GM18867 (cell line): ENCODE data around the gene MAP2K5.
"Not testable (repeated sequence)": the region's sequence is repeated elsewhere in the genome, so short reads cannot be mapped to it uniquely, and the experiment has no call there.

Experiments
- ATAC-seq: cut with Tn5 transposase; IDR thresholded peaks from one replicate; pipeline ENCODE4 v1.9.1; 2021; ENCODE audit warnings: mild to moderate bottlenecking, moderate library complexity; ENCODE audit not compliant: unreplicated experiment

The MAP2K5 gene

DNA sequence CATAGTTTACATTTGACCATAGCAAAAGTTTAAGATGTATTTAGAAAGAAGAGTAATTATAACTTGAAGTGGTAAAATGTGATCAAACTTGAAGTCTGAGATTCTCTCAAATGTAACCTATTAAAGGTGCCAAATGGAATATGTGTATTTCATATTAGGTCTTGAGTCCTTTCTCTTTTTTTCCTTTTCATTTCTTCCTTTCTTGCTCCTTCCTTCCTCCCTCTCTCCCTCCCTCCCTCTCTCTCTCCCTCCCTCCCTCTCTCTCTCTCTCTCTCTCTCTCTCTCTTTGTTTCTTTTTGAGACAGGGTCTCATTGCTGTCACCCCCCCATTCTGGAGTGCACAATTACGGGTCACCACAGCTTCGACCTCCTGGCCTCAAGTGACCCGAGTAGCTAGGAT, 47.7 kb downstream of the MAP2K5 start:
- no peak for ATAC-seq

DNA sequence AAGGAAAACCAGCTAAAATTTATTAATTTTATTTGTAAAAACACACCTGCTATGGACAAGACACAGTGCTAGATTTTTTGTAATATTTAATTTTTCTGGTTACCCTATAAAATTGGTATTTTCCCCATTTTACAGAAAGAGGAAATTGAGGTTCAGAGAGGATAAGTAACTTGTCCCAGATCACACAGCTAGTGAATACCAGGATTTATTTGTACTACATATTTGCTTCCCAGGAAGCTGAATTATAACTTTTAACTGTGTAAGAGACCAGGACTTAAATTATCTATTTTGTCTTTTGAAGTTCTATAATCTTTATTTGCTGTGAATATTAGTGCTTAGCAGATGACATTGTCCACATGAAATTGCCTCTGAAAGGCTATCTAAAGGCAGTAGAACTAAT, 49.7 kb downstream of the MAP2K5 start:
- ATAC-seq = no peak

DNA sequence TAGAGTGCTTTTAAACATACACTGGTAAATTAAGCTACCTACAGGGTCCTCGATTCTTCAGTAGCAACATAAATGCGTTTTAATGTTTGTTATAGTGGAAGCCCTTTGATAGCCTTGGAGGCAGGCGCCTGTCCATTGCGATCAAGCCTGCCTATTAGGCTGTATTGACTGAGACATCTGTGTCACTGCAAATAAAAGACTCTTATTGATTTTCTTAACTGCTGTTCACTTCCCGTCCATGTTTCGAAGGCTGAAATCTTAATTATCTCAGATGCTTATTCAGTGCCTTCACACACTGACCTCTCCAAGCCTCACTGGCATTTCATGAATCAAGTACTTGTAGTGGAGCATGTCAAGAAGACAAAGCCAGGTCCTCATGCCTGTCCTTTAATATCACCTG, 51.1 kb downstream of the MAP2K5 start:
- no peak for ATAC-seq

DNA sequence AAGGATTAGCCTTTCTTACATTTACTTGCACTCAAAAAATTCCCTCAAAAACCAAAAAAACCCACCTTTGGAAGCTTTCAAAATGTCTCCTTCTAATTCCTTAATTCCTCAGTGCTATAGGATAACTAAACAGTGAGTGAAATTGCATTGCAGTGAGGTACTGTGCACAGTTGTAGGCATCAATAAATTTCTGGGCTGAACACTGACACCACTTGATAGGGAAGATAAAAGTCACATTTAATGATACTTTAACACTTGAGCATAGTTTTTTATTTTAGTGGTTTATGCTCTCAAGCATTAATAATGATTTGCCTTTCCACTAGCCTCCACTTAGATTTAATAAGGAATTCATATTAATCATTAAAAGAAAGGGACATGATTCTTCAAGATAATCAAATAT, 52.3 kb downstream of the MAP2K5 start:
- ATAC-seq = no peak

DNA sequence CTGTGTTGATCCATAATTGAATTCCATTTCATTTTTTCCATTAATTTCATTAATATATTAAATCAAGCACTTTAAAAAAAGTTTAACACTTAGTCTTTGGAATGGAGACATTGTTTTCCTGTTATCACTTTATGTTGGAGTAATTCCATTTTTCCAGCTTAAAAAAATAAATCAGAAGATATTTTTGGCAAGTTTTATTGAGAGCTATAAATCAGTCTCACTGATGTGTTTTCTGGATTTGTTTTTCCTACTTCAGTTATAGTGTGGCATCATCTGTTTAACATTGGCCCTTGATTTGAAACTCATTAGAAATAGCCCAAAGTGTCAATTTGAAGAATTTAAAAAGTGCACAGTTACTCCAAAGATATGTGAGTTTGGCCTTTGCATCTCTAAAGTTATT, 53.1 kb downstream of the MAP2K5 start:
- no peak for ATAC-seq

DNA sequence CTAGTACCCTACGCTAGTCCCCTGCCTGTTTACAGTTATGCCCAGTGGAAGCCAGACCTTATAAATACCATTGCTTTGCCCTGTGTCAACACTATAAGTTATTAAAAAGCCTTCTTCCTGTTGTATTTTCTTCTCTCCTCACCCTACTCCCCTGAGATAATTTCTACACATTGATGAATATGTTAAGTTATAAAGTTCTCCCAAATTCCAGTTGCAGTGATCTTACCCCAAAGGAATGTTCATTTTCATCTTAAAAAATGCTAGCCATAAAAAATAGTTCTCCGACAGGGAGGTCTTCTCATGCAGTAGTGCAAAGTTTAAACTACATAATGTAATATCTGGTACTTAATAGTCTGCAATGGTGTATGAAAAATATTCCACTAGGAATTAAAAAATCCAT, 58.6 kb downstream of the MAP2K5 start:
- no peak for ATAC-seq

DNA sequence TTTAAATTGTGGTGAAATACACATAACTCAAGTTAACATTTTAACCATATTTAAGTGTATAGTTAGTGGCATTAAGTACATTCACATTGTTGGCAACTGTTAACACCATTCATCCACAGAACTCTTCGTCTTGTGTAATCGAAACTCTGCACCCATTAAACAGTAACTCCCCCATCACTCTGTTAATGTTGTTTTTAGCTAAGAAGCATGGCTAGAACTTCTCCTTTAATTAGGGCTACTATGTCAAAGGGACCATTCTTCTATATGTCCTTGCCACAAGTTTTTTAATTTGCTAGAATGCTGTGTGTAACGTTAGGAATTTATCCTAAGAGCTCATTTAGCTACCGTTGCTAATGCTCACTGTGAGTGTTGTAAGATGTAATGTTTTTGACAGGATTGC, 60.6 kb downstream of the MAP2K5 start:
- no peak for ATAC-seq

DNA sequence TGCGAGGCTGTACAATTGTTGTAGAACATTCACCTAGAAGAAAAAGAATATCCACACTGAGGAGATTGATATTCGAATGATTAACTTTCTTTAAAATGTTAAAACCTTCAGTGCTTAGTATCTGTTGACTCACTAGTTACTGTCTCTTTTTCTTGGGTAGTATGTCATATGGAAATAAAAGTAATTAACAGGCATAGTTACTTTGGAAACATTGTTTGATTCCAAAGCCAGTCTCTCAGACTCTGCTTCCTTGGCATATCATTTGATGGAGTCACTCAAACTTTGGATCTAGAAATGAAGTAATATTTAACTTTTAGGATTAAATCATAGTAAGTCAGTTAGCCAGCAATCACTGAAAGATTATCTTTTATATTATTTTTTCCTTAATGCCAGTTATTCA, 63.4 kb downstream of the MAP2K5 start:
- ATAC-seq = no peak

DNA sequence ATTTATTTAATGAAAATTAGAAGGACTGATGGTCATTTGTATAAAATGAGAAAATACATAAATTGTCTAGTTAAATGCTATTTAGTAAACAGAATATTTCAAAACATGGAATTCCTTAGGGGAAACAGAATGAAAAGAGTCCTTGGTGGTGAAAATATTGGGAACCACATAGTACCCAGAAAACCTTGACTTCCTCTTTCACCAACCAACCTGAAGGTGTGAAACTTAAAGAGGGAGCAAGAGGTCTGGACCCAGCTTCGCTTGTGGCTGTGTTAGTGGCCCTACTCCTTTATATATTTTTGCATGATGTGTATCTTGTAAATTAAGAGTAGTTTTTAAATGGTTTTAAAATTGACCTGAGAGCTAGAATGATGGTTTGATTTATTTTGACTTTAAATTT, 64.2 kb downstream of the MAP2K5 start:
- no peak for ATAC-seq

DNA sequence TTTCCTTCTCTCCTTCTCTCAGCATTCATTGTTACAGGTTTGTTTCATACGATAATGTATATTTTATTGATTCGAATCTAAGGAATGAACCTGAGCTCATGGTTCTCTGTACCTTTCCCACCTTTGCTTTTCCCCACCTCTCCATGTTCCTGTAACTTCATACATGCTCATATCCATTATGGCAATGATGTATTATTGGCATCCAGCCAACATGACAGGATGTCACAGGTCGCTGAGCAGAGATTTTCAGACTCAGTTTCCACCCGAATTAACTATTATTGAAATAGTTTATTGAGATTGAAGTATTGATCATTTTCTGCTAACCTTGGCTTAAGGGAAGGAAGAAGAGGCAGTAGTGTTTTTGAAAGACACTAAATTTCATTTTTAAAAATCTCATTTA, 64.8 kb downstream of the MAP2K5 start:
- no peak for ATAC-seq

DNA sequence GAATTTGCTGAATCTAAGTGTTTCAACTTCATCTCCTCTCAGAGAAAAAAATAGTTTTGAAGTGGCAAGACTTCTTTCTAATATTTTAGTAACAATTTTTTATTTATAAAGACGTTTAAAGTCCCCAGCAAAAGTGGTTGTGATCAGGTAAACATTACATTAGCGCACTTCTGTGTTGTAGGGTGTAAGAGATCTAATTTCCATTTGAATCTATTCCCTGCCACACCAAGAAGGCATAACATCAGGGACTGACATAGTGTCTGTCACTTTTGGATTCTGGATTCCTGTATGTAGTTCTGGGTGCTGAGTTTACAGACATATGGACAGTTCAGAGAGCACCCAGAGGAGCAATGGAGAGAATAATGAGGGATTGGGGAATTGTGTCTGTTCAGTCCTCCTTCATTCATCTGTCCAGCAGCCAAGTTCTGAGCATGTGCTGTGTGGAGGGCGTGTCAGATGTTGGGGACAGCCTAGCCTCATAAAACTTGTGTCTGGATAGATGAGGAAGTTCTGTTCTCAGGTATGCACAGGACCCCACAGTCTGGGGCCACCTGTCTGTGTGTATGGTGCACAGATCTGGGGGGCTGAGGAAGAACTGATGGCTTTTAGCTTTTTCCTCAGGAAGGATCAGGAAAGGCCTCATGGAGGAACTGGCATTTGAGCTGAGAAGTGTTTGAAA, 65.6 kb downstream of the MAP2K5 start:
- ATAC-seq = no peak

DNA sequence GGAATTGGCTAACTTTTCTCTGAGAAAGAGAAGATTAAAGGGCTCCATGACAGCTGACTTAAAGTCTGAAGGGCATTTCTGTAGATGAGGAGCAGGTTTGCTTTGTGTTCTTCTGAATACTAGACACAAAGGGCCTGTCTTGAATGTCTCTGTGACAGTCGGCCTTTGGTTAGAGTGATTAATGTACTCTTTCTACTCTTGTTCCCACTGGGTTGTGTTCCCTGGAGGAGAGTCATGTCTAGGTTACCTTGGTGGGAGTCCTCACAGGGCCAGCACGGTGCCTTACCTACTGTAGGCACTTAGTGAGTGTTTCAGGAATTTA, 66.1 kb downstream of the MAP2K5 start:
- no peak for ATAC-seq

DNA sequence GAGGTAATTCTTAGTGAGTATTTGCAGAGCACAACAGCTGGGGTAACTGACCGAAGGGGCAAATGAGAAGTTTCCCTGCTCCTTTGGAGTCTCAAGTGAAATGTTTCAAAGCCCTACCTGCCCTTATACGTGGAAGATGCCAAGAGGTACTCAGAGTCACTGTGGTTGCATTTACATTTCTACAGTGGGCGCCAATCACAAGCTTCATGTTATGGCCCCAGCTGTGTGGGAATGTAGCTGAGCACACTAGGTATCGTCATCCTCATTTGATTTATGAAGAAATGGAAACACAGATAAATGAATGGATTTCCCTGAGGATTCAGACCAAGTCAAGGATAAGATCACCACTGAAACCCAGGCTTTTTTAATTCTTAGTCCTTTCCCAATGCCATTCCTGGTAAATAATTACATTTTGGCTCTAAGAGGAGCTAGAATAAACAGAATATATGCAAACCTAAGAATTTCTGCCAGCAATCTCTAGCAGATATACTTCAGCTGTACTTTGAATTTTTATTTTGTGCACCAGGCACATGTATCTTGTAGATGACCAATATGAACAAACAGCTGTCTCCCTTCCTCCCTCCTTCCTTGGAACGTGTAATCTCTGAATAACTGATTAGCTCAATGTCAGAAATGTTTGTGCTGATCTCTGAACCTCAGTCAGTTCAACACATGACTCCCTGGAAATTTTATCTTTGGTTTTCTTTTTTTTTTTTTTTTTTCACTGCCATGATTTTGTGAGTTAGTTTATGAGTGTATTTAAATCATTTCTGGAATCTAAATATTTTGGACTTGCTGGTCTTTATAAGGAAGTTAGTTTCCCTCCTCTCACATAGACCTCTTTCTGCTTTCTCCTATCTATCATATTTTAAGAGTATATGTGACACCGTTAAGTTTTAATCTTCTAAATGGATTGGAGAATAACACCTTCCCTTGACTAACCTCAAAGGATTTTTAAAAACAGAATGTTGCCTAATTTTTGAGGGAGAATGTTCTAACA, 69.2 kb downstream of the MAP2K5 start:
- no peak for ATAC-seq

DNA sequence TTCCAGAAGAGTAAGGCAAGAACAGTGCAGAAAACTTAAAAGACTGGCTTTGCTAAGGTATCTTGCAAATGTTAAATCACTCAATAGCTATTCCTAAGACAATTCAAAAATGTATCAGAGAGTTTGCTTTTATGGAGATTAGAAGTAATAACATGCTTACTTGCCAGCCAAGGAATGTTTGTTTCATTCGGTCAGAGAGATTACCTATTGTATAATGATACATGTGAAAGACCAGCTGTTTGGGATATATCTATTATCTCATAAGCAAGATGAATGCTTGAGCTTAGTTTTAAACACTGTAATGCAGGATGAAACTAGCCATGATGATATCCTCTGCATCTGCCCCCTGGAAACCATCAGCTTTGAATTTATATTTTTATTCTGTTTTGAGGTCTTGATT, 70.7 kb downstream of the MAP2K5 start:
- ATAC-seq = no peak

DNA sequence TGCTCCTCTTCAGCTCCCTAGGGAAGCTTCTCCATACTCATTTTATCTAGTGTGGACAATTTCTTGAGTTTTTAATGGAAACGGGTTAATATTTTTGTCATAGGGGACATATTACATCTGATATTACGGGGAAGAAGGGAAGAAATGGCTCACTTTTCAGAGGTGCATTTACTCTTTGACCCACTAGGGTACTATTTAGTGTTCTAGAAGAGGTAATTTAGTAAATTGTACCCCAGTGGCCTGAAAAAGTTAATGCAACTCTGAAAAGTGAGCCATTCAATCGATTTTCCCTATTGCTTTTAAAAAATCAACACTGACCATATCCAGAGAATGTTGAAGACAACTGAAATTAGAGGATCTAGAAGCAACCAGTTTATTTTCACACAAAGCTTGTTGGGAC, 71.2 kb downstream of the MAP2K5 start:
- ATAC-seq = no peak

DNA sequence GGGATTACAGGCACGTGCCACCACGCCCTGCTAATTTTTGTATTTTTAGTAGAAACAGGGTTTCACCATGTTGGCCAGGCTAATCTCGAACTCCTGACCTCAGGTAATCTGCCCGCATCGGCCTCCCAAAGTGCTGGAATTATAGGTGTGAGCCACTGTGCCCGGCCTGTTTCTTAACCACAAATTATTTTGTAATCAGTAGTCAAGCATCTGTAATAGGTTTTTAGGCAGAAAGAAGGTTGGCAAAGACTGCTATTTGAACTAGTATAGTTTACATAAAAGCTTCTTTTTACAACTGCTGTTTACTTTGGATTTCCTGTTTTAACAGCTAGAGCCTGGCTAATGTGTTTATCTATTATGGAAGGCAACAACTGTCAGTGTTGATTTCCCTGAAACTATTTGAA, 72.6 kb downstream of the MAP2K5 start:
- ATAC-seq = not testable (repeated sequence)

DNA sequence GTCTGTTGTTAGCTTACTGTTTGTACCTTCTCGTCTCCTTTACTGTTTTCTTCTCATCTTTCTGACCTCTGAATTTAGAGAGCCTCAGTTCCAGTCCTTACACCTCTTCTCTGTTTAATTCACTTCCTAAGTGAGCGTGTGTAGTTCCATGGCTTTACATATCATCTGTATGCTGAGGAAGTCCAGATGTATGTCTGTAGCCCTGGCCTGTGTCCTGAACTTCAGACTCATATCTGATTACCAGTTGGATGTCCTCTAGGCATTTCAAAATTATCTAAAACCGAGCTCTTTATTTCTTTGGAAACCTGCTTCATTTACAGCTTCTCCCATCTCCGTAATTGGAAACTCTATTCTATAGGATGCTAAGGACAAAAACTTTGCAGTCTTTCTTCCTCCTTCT, 75.8 kb downstream of the MAP2K5 start:
- no peak for ATAC-seq

DNA sequence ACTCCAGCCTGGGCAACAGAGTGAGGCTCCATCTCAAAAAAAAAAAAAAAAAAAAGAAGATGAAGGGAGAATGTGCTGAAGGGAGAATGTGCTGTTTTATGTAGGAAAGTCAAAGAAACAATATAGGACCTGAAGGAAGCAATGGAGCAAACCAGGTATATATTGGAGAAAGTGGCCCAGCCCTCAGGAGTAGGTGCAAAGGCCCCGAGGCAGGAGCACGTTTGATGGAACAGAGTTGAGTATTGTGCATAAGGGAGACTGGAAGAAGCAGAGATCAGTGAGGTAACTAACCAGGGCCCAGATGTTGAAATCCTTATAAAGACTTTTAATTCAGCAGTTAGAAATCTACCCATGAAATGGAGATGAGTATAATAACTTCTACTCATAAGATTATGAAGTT, 79.6 kb downstream of the MAP2K5 start:
- ATAC-seq = no peak

DNA sequence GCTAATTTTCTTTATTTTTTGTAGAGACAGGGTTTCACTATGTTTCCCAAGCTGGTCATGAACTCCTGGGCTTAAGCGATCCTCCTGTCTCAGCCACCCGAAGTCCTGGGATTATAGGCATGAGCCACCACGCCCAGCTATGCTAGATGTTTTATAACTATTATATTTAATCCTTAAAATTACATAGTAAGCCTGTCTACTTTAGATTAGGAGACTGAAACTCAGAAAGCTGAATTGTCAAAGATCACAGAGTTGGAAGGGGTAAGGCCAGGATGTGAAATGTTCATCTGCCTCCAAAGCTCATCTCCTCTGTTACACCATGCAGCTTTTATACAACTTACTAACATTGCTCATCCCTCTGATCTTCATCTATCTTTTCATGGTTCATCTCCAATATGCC, 89.8 kb downstream of the MAP2K5 start:
- no peak for ATAC-seq

DNA sequence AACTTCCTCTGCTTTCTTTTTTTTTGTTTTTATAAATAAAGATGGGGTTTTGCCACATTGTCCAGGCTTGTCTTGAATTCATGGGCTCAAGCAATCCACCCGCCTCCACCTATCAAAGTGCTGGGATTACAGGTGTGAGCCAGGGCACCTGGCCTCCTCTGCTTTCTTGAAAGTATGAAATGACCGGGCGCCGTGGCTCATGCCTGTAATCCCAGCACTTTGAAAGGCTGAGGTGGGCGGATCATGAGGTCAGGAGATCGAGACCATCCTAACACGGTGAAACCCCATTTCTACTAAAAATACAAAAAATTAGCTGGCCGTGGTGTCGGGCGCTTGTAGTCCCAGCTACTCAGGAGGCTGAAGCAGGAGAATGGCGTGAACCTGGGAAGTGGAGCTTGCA, 93.4 kb downstream of the MAP2K5 start:
- not testable (repeated sequence) for ATAC-seq

DNA sequence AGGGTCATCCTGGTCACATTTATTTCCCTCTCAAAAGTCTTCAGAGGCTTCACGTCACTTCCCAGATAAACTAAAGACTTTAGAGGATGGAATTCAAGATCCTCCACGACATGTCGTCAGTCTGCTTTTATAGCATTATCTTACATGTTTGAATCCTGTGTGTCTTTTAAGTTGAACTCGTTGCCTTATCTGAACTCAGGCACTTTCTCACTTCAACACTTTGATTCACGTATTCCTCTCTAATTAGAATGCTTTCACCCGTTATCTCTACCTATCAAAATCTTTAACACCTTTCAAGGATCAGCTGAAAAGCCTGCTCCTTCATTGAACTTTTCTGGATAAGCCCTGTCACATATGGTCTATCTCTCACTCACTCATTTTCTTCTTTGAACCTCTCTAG, 97.1 kb downstream of the MAP2K5 start:
- no peak for ATAC-seq

DNA sequence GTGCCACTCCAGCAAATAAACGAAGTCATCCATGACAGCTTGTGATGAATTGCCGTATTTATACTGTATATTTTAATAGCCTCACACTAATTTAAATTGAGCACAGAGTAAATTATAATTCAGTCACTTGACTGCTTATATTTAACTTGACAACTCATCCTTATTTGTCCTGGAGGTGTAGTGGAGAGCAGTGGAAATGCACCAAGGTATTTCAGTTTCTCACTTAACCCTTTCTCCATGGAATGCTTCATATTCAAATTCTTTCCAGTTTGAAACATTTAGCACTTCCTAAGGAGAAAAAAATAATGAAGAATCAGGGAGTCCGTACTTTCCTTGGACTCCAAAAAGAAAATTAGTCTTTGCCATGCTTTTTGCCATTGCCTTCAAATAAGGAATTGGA, 99.0 kb downstream of the MAP2K5 start:
- no peak for ATAC-seq
